Gastrocnemius medialis (tissue), 4 donors: ENCODE data around the gene CACNA1D. TPM values are rescaled to one million over a fixed set of nuclear protein-coding genes. Genes with fewer than 3 reads are reported as not detected.

Experiments
- ATAC-seq, 2 donors: fragments of 150-250 bp; one replicate each; pipeline ENCODE4 v1.9.1; 2016
- DNase-seq, 2 donors: peaks; one replicate each; pipeline ENCODE4 v3.0.0-alpha.2; 2019
- H3K27ac ChIP-seq, 4 donors: fragments of 200-600 bp; sonication (generic); 1 replicate in 1 of 4; 2 replicates in 3 of 4; pipeline ENCODE4 v1.5.1; 2016 to 2018; ENCODE audit warnings: mild to moderate bottlenecking in 2 of 4, moderate library complexity in 1 of 4
- H3K27me3 ChIP-seq, 3 donors: fragments of 200-600 bp; sonication (generic) in 2 of 3; 1 replicate in 1 of 3; 2 replicates in 2 of 3; pipeline versions ENCODE4 v1.5.1 to v1.6.0; 2016 to 2019; ENCODE audit warnings: mild to moderate bottlenecking in 1 of 3, moderate library complexity in 1 of 3
- H3K36me3 ChIP-seq, 2 donors: fragments of 200-600 bp; sonication (generic) in 1 of 2; one replicate each; pipeline ENCODE4 v1.5.1; 2017 to 2018
- H3K4me1 ChIP-seq, 2 donors: fragments of 200-600 bp; sonication (generic) in 1 of 2; one replicate each; pipeline ENCODE4 v1.5.1; 2016 to 2017; ENCODE audit warnings: mild to moderate bottlenecking in 2 of 2
- H3K4me3 ChIP-seq, 4 donors: fragments of 200-600 bp; sonication (generic) in 3 of 4; 1 replicate in 1 of 4; 2 replicates in 3 of 4; pipeline ENCODE4 v1.5.1; 2016 to 2019; ENCODE audit warnings: mild to moderate bottlenecking in 2 of 4
- H3K9me3 ChIP-seq, 3 donors: fragments of 200-600 bp; sonication (generic) in 2 of 3; 1 replicate in 1 of 3; 2 replicates in 2 of 3; pipeline ENCODE4 v1.5.1; 2016 to 2019
- POLR2A ChIP-seq, 2 donors: fragments of 450-650 bp; IDR thresholded peaks; one replicate each; pipeline ENCODE4 v1.6.1; 2017; ENCODE audit warnings: antibody characterized with exemption in 2 of 2, mild to moderate bottlenecking in 2 of 2, moderate library complexity in 2 of 2
- in situ Hi-C, 4 donors: fragments of 200-750 bp; cut with MboI; loops; one replicate each; pipeline versions ENCODE4 v1.15.0 to v1.8.0; 2017; ENCODE audit warnings: low sequenced_read_pairs in 4 of 4
- intact Hi-C: fragments of 100-400 bp; cut with DNase I; formaldehyde crosslinking; loops from one replicate; pipeline ENCODE4 v1.15.1; 2023; ENCODE audit warnings: low total_unique reads
- total RNA-seq, 4 donors: library from RNA; depleted of rRNA; stranded (reverse); fragments of >200 nt; gene quantifications; one replicate each; pipeline versions ENCODE4 v1.1.0 to v1.2.3, GENCODE V29; 2016
- TF ChIP-seq, protein P1 (sequence below), 5 experiments: fragments of 450-650 bp in 3 of 5; fragments of 200-600 bp in 2 of 5; sonication (generic) in 2 of 5; IDR thresholded peaks in 4 of 5; conservative IDR thresholded peaks in 1 of 5; 1 replicate in 4 of 5; 2 replicates in 1 of 5; pipeline ENCODE4 v1.5.1; 2016 to 2019; ENCODE audit warnings: antibody characterized with exemption in 5 of 5, mild to moderate bottlenecking in 3 of 5, moderate library complexity in 3 of 5

The CACNA1D gene
- total RNA-seq, 4 donors from 2014 or later = 0.18 to 0.34 TPM; not detected in 2

DNA sequence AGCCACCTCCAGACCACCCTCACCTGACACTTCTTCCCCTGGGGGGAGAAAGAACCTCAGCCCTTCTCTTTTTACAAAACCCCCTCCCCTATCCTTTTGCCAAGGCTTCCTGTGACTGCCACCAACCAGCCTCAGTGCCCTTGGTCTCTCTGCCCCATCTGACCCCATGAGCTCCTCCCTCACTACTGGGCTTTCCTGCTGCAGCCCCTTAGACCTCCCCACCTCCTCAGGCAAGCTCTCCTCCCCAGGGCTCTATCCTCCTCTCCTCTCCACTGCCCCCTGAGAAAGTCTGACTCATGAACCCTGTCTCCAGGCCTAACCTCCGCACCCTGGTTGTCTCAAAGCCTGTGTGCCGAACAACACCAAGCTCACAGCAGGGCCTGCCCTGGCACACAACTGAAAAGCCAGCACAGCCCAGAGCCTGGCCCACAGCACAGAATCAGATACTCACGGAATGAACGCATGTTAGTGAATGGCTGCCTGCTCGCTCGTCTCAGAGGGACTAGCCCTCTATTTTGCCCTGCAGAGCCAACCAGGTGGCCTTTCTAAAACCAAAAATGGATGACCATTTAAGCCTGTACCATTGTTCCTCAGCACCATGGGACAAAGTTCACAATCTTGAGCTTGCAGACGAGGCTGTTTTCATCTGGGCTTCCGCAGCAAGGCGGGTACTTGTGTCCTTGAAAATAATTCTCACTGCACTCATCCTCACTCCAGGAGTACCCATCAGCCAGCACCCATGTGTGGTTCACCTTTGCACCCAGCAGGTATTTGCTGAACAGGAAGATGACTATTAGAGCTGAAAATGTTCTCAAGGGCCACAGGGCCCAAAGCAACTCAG lies 350.1 kb downstream of the CACNA1D start:
- H3K4me1 ChIP-seq = peaks cover 0 to 5% of the 10 kb centered on the region in 2 donors
- no peak for DNase-seq
- ATAC-seq = no peak
- no peak for TF ChIP-seq POLR2A (IDR thresholded peaks at IDR 0.05)
- TF ChIP-seq, protein P1, sequence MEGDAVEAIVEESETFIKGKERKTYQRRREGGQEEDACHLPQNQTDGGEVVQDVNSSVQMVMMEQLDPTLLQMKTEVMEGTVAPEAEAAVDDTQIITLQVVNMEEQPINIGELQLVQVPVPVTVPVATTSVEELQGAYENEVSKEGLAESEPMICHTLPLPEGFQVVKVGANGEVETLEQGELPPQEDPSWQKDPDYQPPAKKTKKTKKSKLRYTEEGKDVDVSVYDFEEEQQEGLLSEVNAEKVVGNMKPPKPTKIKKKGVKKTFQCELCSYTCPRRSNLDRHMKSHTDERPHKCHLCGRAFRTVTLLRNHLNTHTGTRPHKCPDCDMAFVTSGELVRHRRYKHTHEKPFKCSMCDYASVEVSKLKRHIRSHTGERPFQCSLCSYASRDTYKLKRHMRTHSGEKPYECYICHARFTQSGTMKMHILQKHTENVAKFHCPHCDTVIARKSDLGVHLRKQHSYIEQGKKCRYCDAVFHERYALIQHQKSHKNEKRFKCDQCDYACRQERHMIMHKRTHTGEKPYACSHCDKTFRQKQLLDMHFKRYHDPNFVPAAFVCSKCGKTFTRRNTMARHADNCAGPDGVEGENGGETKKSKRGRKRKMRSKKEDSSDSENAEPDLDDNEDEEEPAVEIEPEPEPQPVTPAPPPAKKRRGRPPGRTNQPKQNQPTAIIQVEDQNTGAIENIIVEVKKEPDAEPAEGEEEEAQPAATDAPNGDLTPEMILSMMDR (IDR thresholded peaks at IDR 0.05 in 4 of 5, conservative IDR thresholded peaks at IDR 0.05 in 1 of 5) = no peak
- H3K27me3 ChIP-seq = no peaks in the 10 kb centered on the region
- no peaks in the 10 kb centered on the region for H3K36me3 ChIP-seq
- H3K9me3 ChIP-seq = no peaks in the 10 kb centered on the region
- in situ Hi-C loops = no loop called here
- no peak overlapping the region for H3K27ac ChIP-seq
- intact Hi-C loops = loop anchor here (2.0 kb wide), 1 partner anchor 38 kb away; the partner anchor contains the start of gene ACTR8
- H3K4me3 ChIP-seq = no peak overlapping the region

DNA sequence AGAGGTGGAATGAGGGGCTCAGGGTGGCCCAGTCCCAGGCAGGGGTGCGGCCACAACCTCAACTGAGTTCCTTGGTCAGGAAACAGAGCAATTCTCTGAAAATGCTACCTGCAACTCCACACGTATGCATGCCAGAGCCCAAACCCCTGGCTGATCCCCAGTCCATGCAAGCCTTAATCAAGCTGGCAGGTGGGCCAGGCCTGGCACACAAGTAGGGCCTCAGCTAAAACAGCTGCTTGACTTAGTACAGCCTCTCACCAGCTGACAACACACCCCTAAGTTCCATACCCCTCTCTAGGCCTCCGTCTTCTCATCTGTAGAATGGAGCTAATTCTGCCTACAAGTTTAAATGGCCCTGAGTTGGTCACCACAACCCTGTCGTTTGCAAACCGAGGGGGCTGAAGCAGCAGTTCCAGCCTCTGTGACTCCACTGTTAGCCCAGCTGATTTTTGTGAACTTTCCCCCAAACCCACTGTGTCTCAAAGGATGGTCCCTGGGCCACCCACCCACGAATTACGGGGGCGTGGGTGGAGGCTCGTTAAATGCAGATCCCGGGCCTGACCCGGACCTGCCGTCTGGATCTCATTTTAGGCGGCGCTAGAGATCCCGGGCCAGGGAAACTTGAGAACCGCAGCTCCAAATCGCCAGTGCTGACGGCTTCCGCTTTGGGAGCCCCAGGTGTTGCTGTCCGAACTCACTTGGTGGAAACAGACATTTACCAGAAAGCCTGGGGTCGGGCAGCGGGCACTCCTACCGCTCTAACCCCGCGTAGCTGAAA lies 350.9 kb downstream of the CACNA1D start:
- Histone ChIP-seq H3K4me1 (peaks cover 0 to 5% of the 10 kb centered on the region in 2 donors), H3K36me3 (no peaks in the 10 kb centered on the region), H3K9me3 (no peaks in the 10 kb centered on the region), H3K27ac (peak overlapping the region; percentile 74 to 88 (median 86)), H3K27me3 (no peaks in the 10 kb centered on the region), H3K4me3 (peak overlapping the region; percentile 67 to 82 (median 74))
- ATAC-seq = peak; percentile 88 to 89
- TF ChIP-seq, protein P1 (IDR thresholded peaks at IDR 0.05 in 4 of 5, conservative IDR thresholded peaks at IDR 0.05 in 1 of 5) = peak in 3 of 5 experiments; percentile 3 to 50 (median 39)
- TF ChIP-seq POLR2A (IDR thresholded peaks at IDR 0.05) = peak in 1 of 2 donors; percentile 44
- DNase-seq = peak; percentile 51 to 70
- intact Hi-C loops (loop anchor here (2.0 kb wide), 1 partner anchor 38 kb away; the partner anchor contains the start of gene ACTR8), in situ Hi-C loops (no loop called here)

DNA sequence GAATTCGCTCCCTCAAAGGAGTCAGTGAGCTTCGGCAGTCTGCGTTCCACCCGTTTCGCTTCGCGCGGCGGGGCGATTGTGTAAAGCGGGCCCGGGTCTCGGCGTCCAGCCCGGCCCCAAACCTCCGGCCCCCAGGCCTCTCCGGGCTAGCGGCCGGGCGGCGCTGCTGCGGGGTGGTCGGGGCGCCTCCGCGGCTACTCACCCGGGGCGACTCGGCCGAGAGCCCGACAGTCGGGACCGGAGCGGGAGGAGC lies 351.4 kb downstream of the CACNA1D start:
- ATAC-seq (peak in 1 of 2 donors; percentile 23), DNase-seq (no peak)
- intact Hi-C loops (loop anchor here (2.0 kb wide), 2 partner anchors 37 to 45 kb away; partner anchors contain the start of genes ACTR8 and SELENOK), in situ Hi-C loops (no loop called here)
- no peaks in the 10 kb centered on the region for H3K36me3 ChIP-seq
- H3K27ac ChIP-seq = peak overlapping the region; percentile 74 to 88 (median 86)
- H3K4me3 ChIP-seq = peak overlapping the region; percentile 67 to 82 (median 74)
- peaks cover 0 to 5% of the 10 kb centered on the region in 2 donors for H3K4me1 ChIP-seq
- peak in 1 of 2 donors; percentile 15 for TF ChIP-seq POLR2A (IDR thresholded peaks at IDR 0.05)
- TF ChIP-seq, protein P1 (IDR thresholded peaks at IDR 0.05 in 4 of 5, conservative IDR thresholded peaks at IDR 0.05 in 1 of 5) = no peak
- no peaks in the 10 kb centered on the region for H3K27me3 ChIP-seq
- H3K9me3 ChIP-seq = no peaks in the 10 kb centered on the region

DNA sequence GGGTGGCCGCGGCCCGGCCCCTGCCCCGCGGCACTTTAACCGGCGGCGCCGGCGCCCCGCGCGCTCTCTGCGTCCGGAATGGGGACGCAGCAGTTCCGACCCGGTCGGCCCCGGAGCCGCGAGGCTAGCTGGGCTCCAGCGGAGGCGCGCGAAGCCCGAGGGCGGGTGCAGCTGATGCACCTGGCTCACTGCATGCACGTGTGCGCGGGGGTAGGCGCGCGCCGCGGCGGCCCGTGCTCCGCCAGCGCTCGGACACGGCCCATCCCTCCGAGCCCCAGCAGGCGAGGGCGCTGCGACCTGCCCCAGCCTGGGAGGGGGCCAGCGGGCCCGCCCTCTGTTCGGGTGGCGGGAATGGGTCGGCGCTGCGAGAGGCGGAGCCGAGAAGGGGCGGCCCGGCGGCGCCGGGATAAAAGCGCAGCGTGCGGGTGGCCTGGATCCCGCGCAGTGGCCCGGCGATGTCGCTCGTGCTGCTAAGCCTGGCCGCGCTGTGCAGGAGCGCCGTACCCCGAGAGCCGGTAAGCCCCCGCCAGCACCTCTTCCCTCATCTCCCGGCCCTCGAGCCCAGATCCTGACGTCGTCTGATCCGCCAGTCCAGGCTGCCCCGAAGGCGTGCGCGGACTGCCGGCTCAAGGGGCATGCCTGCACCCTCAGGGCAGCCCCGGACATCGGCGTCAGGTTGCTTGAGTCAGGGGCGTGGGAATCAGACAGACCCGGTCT lies 351.9 kb downstream of the CACNA1D start, which contains the start of the genes CHDH and IL17RB:
CHDH (minus strand) TSS at position 286 of the 717 bp plus-strand sequence. CDS start 22,411 bp downstream, outside the sequence.
IL17RB (plus strand) TSS at position 435 of the 717 bp plus-strand sequence; CDS start at position 456, 21 bp downstream.
- peak within 1 kb of the TSS; percentile 74 to 88 (median 86) for H3K27ac ChIP-seq
- H3K36me3 ChIP-seq = no peaks in the 10 kb centered on the region
- DNase-seq (peak; percentile 36 to 55), ATAC-seq (peak; percentile 75 to 80)
- intact Hi-C loops (loop anchor here (2.0 kb wide), 1 partner anchor 45 kb away; the partner anchor contains the start of gene SELENOK), in situ Hi-C loops (no loop called here)
- H3K4me1 ChIP-seq = peaks cover 0 to 5% of the 10 kb centered on the region in 2 donors
- peak within 1 kb of the TSS; percentile 67 to 82 (median 74) for H3K4me3 ChIP-seq
- peak in 1 of 2 donors; percentile 42 for TF ChIP-seq POLR2A (IDR thresholded peaks at IDR 0.05)
- TF ChIP-seq, protein P1 (IDR thresholded peaks at IDR 0.05 in 4 of 5, conservative IDR thresholded peaks at IDR 0.05 in 1 of 5) = peak in 1 of 5 experiments; percentile 13
- no peaks in the 10 kb centered on the region for H3K27me3 ChIP-seq
- no peaks in the 10 kb centered on the region for H3K9me3 ChIP-seq
